ENCODE results near the gene ASCC3.

The ASCC3 gene

GRCh38 chr6:100730001-100730980, 150.8 kb downstream of the ASCC3 start:
- DNase-seq (ENCODE audit: low read depth, low spot score) = no peak

GRCh38 chr6:100726666-100727065, 154.5 kb downstream of the ASCC3 start:
- no peak for DNase-seq (ENCODE audit: low read depth, low spot score)

GRCh38 chr6:100724696-100725095, 156.4 kb downstream of the ASCC3 start:
- DNase-seq (ENCODE audit: low read depth, low spot score) = no peak

GRCh38 chr6:100724222-100724621, 156.9 kb downstream of the ASCC3 start:
- DNase-seq (ENCODE audit: low read depth, low spot score) = no peak

- no peak for DNase-seq (ENCODE audit: low read depth, low spot score)
Measured at GRCh38 chr6:100721256-100721655, 159.9 kb downstream of the ASCC3 start.

GRCh38 chr6:100719883-100720682, 161.0 kb downstream of the ASCC3 start:
- DNase-seq (ENCODE audit: low read depth, low spot score) = no peak

GRCh38 chr6:100712997-100713396, 168.1 kb downstream of the ASCC3 start:
- DNase-seq (ENCODE audit: low read depth, low spot score) = no peak

GRCh38 chr6:100706491-100706890, 174.6 kb downstream of the ASCC3 start:
- no peak for DNase-seq (ENCODE audit: low read depth, low spot score)

GRCh38 chr6:100704961-100705360, 176.2 kb downstream of the ASCC3 start:
- DNase-seq (ENCODE audit: low read depth, low spot score) = no peak

- DNase-seq (ENCODE audit: low read depth, low spot score) = no peak
Measured at GRCh38 chr6:100701728-100702127, 179.4 kb downstream of the ASCC3 start.

- DNase-seq (ENCODE audit: low read depth, low spot score) = no peak
Measured at GRCh38 chr6:100700009-100700408, 181.1 kb downstream of the ASCC3 start.

GRCh38 chr6:100695445-100695844, 185.7 kb downstream of the ASCC3 start:
- no peak for DNase-seq (ENCODE audit: low read depth, low spot score)

- no peak for DNase-seq (ENCODE audit: low read depth, low spot score)
Measured at GRCh38 chr6:100693249-100693927, 187.7 kb downstream of the ASCC3 start.

GRCh38 chr6:100691972-100692371, 189.2 kb downstream of the ASCC3 start:
- DNase-seq (ENCODE audit: low read depth, low spot score) = no peak

- DNase-seq (ENCODE audit: low read depth, low spot score) = no peak
Measured at GRCh38 chr6:100686216-100686615, 194.9 kb downstream of the ASCC3 start.

GRCh38 chr6:100685747-100686146, 195.4 kb downstream of the ASCC3 start:
- DNase-seq (ENCODE audit: low read depth, low spot score) = no peak

GRCh38 chr6:100680163-100680562, 201.0 kb downstream of the ASCC3 start:
- DNase-seq (ENCODE audit: low read depth, low spot score) = no peak

GRCh38 chr6:100678027-100678426, 203.1 kb downstream of the ASCC3 start:
- DNase-seq (ENCODE audit: low read depth, low spot score) = no peak

- DNase-seq (ENCODE audit: low read depth, low spot score) = no peak
Measured at GRCh38 chr6:100677240-100677639, 203.9 kb downstream of the ASCC3 start.

- no peak for DNase-seq (ENCODE audit: low read depth, low spot score)
Measured at GRCh38 chr6:100673641-100674040, 207.5 kb downstream of the ASCC3 start.

- DNase-seq (ENCODE audit: low read depth, low spot score) = no peak
Measured at GRCh38 chr6:100671740-100672139, 209.4 kb downstream of the ASCC3 start.

- DNase-seq (ENCODE audit: low read depth, low spot score) = no peak
Measured at GRCh38 chr6:100670056-100670455, 211.1 kb downstream of the ASCC3 start.
